ENCODE results near the gene PIGH.
A peak's percentile ranks its signal among the peaks of the same experiment; 100 is the strongest.

PIGH gene

GRCh38 chr14:67573228-67574010, 26.6 kb downstream of the PIGH start:
- TF ChIP-seq CTCF (IDR thresholded peaks at IDR 0.05; ENCODE audit: low read depth, low read length), result no peak

GRCh38 chr14:67572608-67573007, 27.5 kb downstream of the PIGH start:
- DNase-seq (ENCODE audit: extremely low read depth, low read depth), result no peak
- no peak for TF ChIP-seq CTCF (IDR thresholded peaks at IDR 0.05; ENCODE audit: low read depth, low read length)

More at GRCh38 chr14:67573228-67574010, 26.6 kb downstream of the PIGH start:
- DNase-seq (ENCODE audit: extremely low read depth, low read depth), result no peak

GRCh38 chr14:67571991-67572323, 28.1 kb downstream of the PIGH start:
- DNase-seq (ENCODE audit: extremely low read depth, low read depth), result no peak
- TF ChIP-seq CTCF (IDR thresholded peaks at IDR 0.05; ENCODE audit: low read depth, low read length), result no peak

GRCh38 chr14:67571275-67571990, 28.6 kb downstream of the PIGH start:
- DNase-seq (ENCODE audit: extremely low read depth, low read depth), result peak; percentile 15
- TF ChIP-seq CTCF (IDR thresholded peaks at IDR 0.05; ENCODE audit: low read depth, low read length), result peak; percentile 98

- DNase-seq (ENCODE audit: extremely low read depth, low read depth), result no peak
- TF ChIP-seq CTCF (IDR thresholded peaks at IDR 0.05; ENCODE audit: low read depth, low read length), result no peak
Observed at GRCh38 chr14:67570453-67570852, 29.6 kb downstream of the PIGH start.

GRCh38 chr14:67569651-67570290, 30.3 kb downstream of the PIGH start:
- no peak for DNase-seq (ENCODE audit: extremely low read depth, low read depth)
- no peak for TF ChIP-seq CTCF (IDR thresholded peaks at IDR 0.05; ENCODE audit: low read depth, low read length)

Data from AG09319 (cell line).